Hepatocyte (in vitro differentiated cells): ENCODE data around the gene KIAA1671.

ENCODE experiments used
- CTCF ChIP-seq: fragments of 200-600 bp; sonication (generic); IDR thresholded peaks from 2 replicates; pipeline ENCODE4 v1.5.1; 2016; ENCODE audit warnings: antibody characterized with exemption, mild to moderate bottlenecking; ENCODE audit not compliant: poor library complexity
- EZH2 ChIP-seq: fragments of 200-600 bp; sonication (generic); IDR thresholded peaks from 2 replicates; pipeline ENCODE4 v1.6.1; 2016; ENCODE audit warnings: antibody characterized with exemption, mild to moderate bottlenecking, borderline replicate concordance

GRCh38 chr22:25176799-25177198 is 224.3 kb downstream of the KIAA1671 start:
- no peak for TF ChIP-seq EZH2
- no peak for TF ChIP-seq CTCF
